GM12874 (cell line): ENCODE data around the gene CITED2.

ENCODE experiments used
- CTCF ChIP-seq: IDR thresholded peaks from 2 replicates; pipeline ENCODE4 v1.5.1; 2011; ENCODE audit warnings: low read depth, mild to moderate bottlenecking, control low read depth, low read length, moderate library complexity; ENCODE audit not compliant: insufficient read depth

Gene CITED2

GRCh38 chr6:139323511-139324300, 50.7 kb downstream of the CITED2 start:
- no peak for TF ChIP-seq CTCF
